GM12891 (cell line): Measurements from ENCODE around the gene TMEM204.

Experiments
- PAX5 ChIP-seq: IDR thresholded peaks from 2 replicates; pipeline ENCODE4 v1.6.1; 2011; ENCODE audit warnings: low read length, moderate library complexity, mild to moderate bottlenecking; ENCODE audit not compliant: insufficient read depth, severe bottlenecking
- POLR2A ChIP-seq: IDR thresholded peaks from 2 replicates; pipeline ENCODE4 v1.6.1; 2011; ENCODE audit warnings: low read depth, low read length, control low read depth
- POLR2AphosphoS5 ChIP-seq: IDR thresholded peaks from 2 replicates; pipeline ENCODE4 v1.6.1; 2011; ENCODE audit warnings: low read depth, low read length, control low read depth
- POU2F2 ChIP-seq: IDR thresholded peaks from 2 replicates; pipeline ENCODE4 v1.6.1; 2011; ENCODE audit warnings: low read depth, mild to moderate bottlenecking, control low read depth, low read length, moderate library complexity
- TAF1 ChIP-seq: IDR thresholded peaks from 2 replicates; pipeline ENCODE4 v1.6.1; 2011; ENCODE audit warnings: low read depth, low read length, control low read depth

GRCh38 chr16:1554826-1555445 lies 21.5 kb downstream of the TMEM204 start:
- TF ChIP-seq POLR2A = no peak
- no peak for TF ChIP-seq POLR2AphosphoS5
- no peak for TF ChIP-seq POU2F2
- no peak for TF ChIP-seq PAX5
- no peak for TF ChIP-seq TAF1
